Kidney (tissue), 14 donors: Measurements from ENCODE around the gene PSMD9. TPM values are rescaled to one million over a fixed set of nuclear protein-coding genes. Genes with fewer than 3 reads are reported as not detected.
A peak's percentile ranks its signal among the peaks of the same experiment; 100 is the strongest.

Experiments
- DNase-seq, 5 donors: peaks; one replicate each; pipeline ENCODE4 v3.0.0-alpha.2; 2013 to 2020
- FAIRE-seq: peaks from 2 replicates; lab custom pipeline; 2012; peaks lifted over from hg19 to GRCh38; lab: Jason Lieb, UNC
- H3K27ac ChIP-seq, 2 donors: one replicate each; pipeline ENCODE4 v1.7.0; 2013; ENCODE audit warnings: low read depth in 2 of 2, low read length in 2 of 2, inconsistent platforms in 1 of 2
- H3K27me3 ChIP-seq: one replicate; pipeline ENCODE4 v1.7.1; 2013; ENCODE audit warnings: low read length, inconsistent platforms; ENCODE audit not compliant: control insufficient read depth, insufficient read depth
- H3K36me3 ChIP-seq, 3 donors: one replicate each; pipeline versions ENCODE4 v1.7.0 to v1.7.1; 2013; ENCODE audit warnings: low read length in 3 of 3, control low read depth in 1 of 3, inconsistent platforms in 1 of 3; ENCODE audit not compliant: insufficient read depth in 3 of 3, control insufficient read depth in 2 of 3
- H3K4me1 ChIP-seq, 3 donors: one replicate each; pipeline versions ENCODE4 v1.7.0 to v1.7.1; 2013; ENCODE audit warnings: low read length in 3 of 3, inconsistent platforms in 1 of 3, low read depth in 1 of 3; ENCODE audit not compliant: control insufficient read depth in 2 of 3, insufficient read depth in 2 of 3
- H3K4me3 ChIP-seq, 3 donors: one replicate each; pipeline versions ENCODE4 v1.7.0 to v1.8.1; 2013; ENCODE audit warnings: low read length in 3 of 3, control low read depth in 1 of 3, inconsistent platforms in 1 of 3
- H3K9ac ChIP-seq, 3 donors: one replicate each; pipeline versions ENCODE4 v1.7.0 to v1.7.1; 2013; ENCODE audit warnings: low read length in 3 of 3, control low read depth in 1 of 3, inconsistent platforms in 1 of 3
- H3K9me3 ChIP-seq, 3 donors: one replicate each; pipeline versions ENCODE4 v1.7.0 to v1.7.1; 2013; ENCODE audit warnings: low read length in 3 of 3, control low read depth in 1 of 3, inconsistent platforms in 1 of 3; ENCODE audit not compliant: control insufficient read depth in 2 of 3, insufficient read depth in 1 of 3
- CTCF ChIP-seq: IDR thresholded peaks from 3 replicates; pipeline ENCODE4 v1.5.1; 2012; ENCODE audit warnings: mild to moderate bottlenecking, moderate library complexity, borderline replicate concordance; ENCODE audit not compliant: insufficient read depth; ENCODE audit errors: extremely low read depth
- intact Hi-C: fragments of 100-400 bp; cut with DNase I; formaldehyde crosslinking; loops from one replicate; pipeline ENCODE4 v1.11.1; 2022
- polyA plus RNA-seq: library from polyadenylated mRNA; stranded (reverse); fragments of 350-450 nt; fragmentation: Illumina TruSeq; extraction: RNeasy Lipid Tissue Mini Kit (QIAGEN cat#74804); gene quantifications from one replicate; pipeline ENCODE4 v1.2.3, GENCODE V29; 2014; ENCODE audit warnings: low read depth, low replicate concordance; ENCODE audit not compliant: insufficient read depth
- total RNA-seq: library from RNA; stranded (reverse); fragmentation: NEBNext Ultra II Directional; extraction: Animal tissue kit (Norgen Biotek cat#: 25700); gene quantifications from one replicate; pipeline ENCODE4 v1.2.1, GENCODE V29; 2021
- donor health status: control.
- donor health status: control.
- donor health status: control.
- donor health status: control.
- donor health status: control.
- donor health status: DM: yes; HTN: yes; CAD: no.
- donor health status: Normal renal cell carcinoma (clear cell type).

Gene PSMD9
- total and polyA plus RNA-seq, 2 donors from 2014 or later: 54.9 to 115 TPM

GRCh38 chr12:121963341-121964018, 74.9 kb downstream of the PSMD9 start:
- intact Hi-C loops: no loop called here

GRCh38 chr12:121964813-121965643, 76.4 kb downstream of the PSMD9 start:
- peaks cover 0 to 17% (median 2%) of the 10 kb centered on the region in 3 donors for H3K36me3 ChIP-seq
- no peaks in the 10 kb centered on the region for H3K9me3 ChIP-seq
- TF ChIP-seq CTCF: no peak
- DNase-seq (peak in 1 of 5 donors; percentile 42), FAIRE-seq (no peak)
- intact Hi-C loops: no loop called here
- no peak overlapping the region for H3K27ac ChIP-seq
- H3K4me1 ChIP-seq: no peaks in the 10 kb centered on the region
- H3K9ac ChIP-seq: no peak overlapping the region
- H3K4me3 ChIP-seq: no peak overlapping the region
- no peaks in the 10 kb centered on the region for H3K27me3 ChIP-seq

More at GRCh38 chr12:121963341-121964018, 74.9 kb downstream of the PSMD9 start:
- H3K4me1 ChIP-seq: no peaks in the 10 kb centered on the region
- H3K9ac ChIP-seq: no peak overlapping the region
- no peak for FAIRE-seq
- TF ChIP-seq CTCF: no peak
- H3K36me3 ChIP-seq: peaks cover 0 to 17% (median 2%) of the 10 kb centered on the region in 3 donors
- no peak for DNase-seq
- no peaks in the 10 kb centered on the region for H3K27me3 ChIP-seq
- H3K9me3 ChIP-seq: no peaks in the 10 kb centered on the region
- no peak overlapping the region for H3K4me3 ChIP-seq
- H3K27ac ChIP-seq: no peak overlapping the region

- DNase-seq (no peak), FAIRE-seq (no peak)
- H3K9me3 ChIP-seq: no peaks in the 10 kb centered on the region
- no peak for TF ChIP-seq CTCF
- no peaks in the 10 kb centered on the region for H3K4me1 ChIP-seq
- H3K27ac ChIP-seq: no peak overlapping the region
- no peaks in the 10 kb centered on the region for H3K27me3 ChIP-seq
- no peak overlapping the region for H3K9ac ChIP-seq
- H3K4me3 ChIP-seq: no peak overlapping the region
- intact Hi-C loops: no loop called here
- peaks cover 0 to 9% (median 2%) of the 10 kb centered on the region in 3 donors for H3K36me3 ChIP-seq
Observed at GRCh38 chr12:121966959-121967358, 78.4 kb downstream of the PSMD9 start.

Other genes starting within 250 kb of the PSMD9 start
- 1.9 TPM for gene MORN3, start 219.1 kb upstream of the PSMD9 start, total RNA-seq
- gene MORN3, start 219.1 kb upstream of the PSMD9 start, polyA plus RNA-seq: 1.5 TPM
- 14.2 TPM for gene TMEM120B, start 176.0 kb upstream of the PSMD9 start, total RNA-seq
- gene TMEM120B, start 176.0 kb upstream of the PSMD9 start, polyA plus RNA-seq: 9.0 TPM
- 42.6 TPM for gene RHOF, start 95.1 kb upstream of the PSMD9 start, total RNA-seq
- gene RHOF, start 95.1 kb upstream of the PSMD9 start, polyA plus RNA-seq: 23.9 TPM
- gene SETD1B, start 84.8 kb upstream of the PSMD9 start, total RNA-seq: 34.5 TPM
- 3.5 TPM for gene SETD1B, start 84.8 kb upstream of the PSMD9 start, polyA plus RNA-seq
- 4.6 TPM for gene HPD, start 29.9 kb upstream of the PSMD9 start, total RNA-seq
- 393 TPM for gene HPD, start 29.9 kb upstream of the PSMD9 start, polyA plus RNA-seq
- 10.8 TPM for gene CFAP251, start 29.8 kb downstream of the PSMD9 start, total RNA-seq
- 2.9 TPM for gene CFAP251, start 29.8 kb downstream of the PSMD9 start, polyA plus RNA-seq
- 22.7 TPM for gene BCL7A, start 133.1 kb downstream of the PSMD9 start, total RNA-seq
- gene BCL7A, start 133.1 kb downstream of the PSMD9 start, polyA plus RNA-seq: 6.8 TPM
- gene MLXIP, start 190.0 kb downstream of the PSMD9 start, total RNA-seq: 67.6 TPM
- 10.9 TPM for gene MLXIP, start 190.0 kb downstream of the PSMD9 start, polyA plus RNA-seq